ENCODE measurements around the gene RABAC1. TPM values are rescaled to one million over a fixed set of nuclear protein-coding genes. Genes with fewer than 3 reads are reported as not detected.

The RABAC1 gene
- total RNA-seq, 2 experiments from 2014 or later = 96.0 to 102 TPM

GRCh38 chr19:41925208-41926003, 33.7 kb downstream of the RABAC1 start:
- peaks cover 10% of the 10 kb centered on the region for H3K27me3 Mint-ChIP-seq
- Histone ChIP-seq H3K9me3 (ENCODE audit: control insufficient read depth in 1 of 2, insufficient read depth in 1 of 2, low read length in 2 of 2) (no peaks in the 10 kb centered on the region), H3K36me3 (ENCODE audit: insufficient read depth, low read length) (no peaks in the 10 kb centered on the region), H3K4me3 (ENCODE audit: low read length) (no peak overlapping the region), H3K4me1 (ENCODE audit: insufficient read depth, low read length) (peaks cover 42% of the 10 kb centered on the region), H3K27ac (ENCODE audit: low read depth in 1 of 2, low read length in 2 of 2) (no peak overlapping the region), H3K27me3 (ENCODE audit: control insufficient read depth in 1 of 2, insufficient read depth in 2 of 2, low read length in 2 of 2) (peaks cover 0 to 5% of the 10 kb centered on the region in 2 experiments)
- ChIA-PET POLR2A (interaction anchor here (1.2 kb wide), 1 partner anchor 38 kb away, joined by 4 read pairs; no protein-coding TSS in a partner anchor), CTCF (interaction anchor here (1.1 to 1.4 kb wide), 2 partner anchors 52 to 66 kb away, joined by 3 to 5 read pairs; no protein-coding TSS in a partner anchor)
- intact Hi-C loops (cut with DNase I, micrococcal nuclease) = loop anchor here in 1 of 2 experiments (5.0 kb wide), 1 partner anchor 38 kb away; no protein-coding TSS in a partner anchor
- no peak overlapping the region for H3K27ac Mint-ChIP-seq
- ATAC-seq (ENCODE audit: poor library complexity) = no peak
- H3K36me3 Mint-ChIP-seq (ENCODE audit: low read depth) = peaks cover 6% of the 10 kb centered on the region
- no peaks in the 10 kb centered on the region for H3K9me3 Mint-ChIP-seq
- no peak overlapping the region for H3K4me3 Mint-ChIP-seq
- TF ChIP-seq, protein P1, sequence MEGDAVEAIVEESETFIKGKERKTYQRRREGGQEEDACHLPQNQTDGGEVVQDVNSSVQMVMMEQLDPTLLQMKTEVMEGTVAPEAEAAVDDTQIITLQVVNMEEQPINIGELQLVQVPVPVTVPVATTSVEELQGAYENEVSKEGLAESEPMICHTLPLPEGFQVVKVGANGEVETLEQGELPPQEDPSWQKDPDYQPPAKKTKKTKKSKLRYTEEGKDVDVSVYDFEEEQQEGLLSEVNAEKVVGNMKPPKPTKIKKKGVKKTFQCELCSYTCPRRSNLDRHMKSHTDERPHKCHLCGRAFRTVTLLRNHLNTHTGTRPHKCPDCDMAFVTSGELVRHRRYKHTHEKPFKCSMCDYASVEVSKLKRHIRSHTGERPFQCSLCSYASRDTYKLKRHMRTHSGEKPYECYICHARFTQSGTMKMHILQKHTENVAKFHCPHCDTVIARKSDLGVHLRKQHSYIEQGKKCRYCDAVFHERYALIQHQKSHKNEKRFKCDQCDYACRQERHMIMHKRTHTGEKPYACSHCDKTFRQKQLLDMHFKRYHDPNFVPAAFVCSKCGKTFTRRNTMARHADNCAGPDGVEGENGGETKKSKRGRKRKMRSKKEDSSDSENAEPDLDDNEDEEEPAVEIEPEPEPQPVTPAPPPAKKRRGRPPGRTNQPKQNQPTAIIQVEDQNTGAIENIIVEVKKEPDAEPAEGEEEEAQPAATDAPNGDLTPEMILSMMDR (IDR thresholded peaks at IDR 0.05) = no peak
- peaks cover 30% of the 10 kb centered on the region for H3K4me1 Mint-ChIP-seq (ENCODE audit: low read depth)
- DNase-seq = no peak

GRCh38 chr19:41924151-41925145, 34.7 kb downstream of the RABAC1 start:
- DNase-seq (no peak), ATAC-seq (ENCODE audit: poor library complexity) (no peak)
- Mint-ChIP-seq H3K27me3 (peaks cover 10% of the 10 kb centered on the region), H3K36me3 (ENCODE audit: low read depth) (peaks cover 6% of the 10 kb centered on the region), H3K4me3 (peak overlapping the region; percentile 16), H3K27ac (no peak overlapping the region), H3K4me1 (ENCODE audit: low read depth) (peaks cover 20% of the 10 kb centered on the region), H3K9me3 (no peaks in the 10 kb centered on the region)
- ChIA-PET POLR2A (interaction anchor here (1.2 kb wide), 1 partner anchor 37 kb away, joined by 4 read pairs; no protein-coding TSS in a partner anchor), CTCF (interaction anchor here (1.1 to 1.4 kb wide), 2 partner anchors 51 to 65 kb away, joined by 3 to 5 read pairs; no protein-coding TSS in a partner anchor)
- peaks cover 33% of the 10 kb centered on the region for H3K4me1 ChIP-seq (ENCODE audit: insufficient read depth, low read length)
- H3K27ac ChIP-seq (ENCODE audit: low read depth in 1 of 2, low read length in 2 of 2) = no peak overlapping the region
- H3K4me3 ChIP-seq (ENCODE audit: low read length) = no peak overlapping the region
- TF ChIP-seq, protein P1 (IDR thresholded peaks at IDR 0.05) = no peak
- no peaks in the 10 kb centered on the region for H3K9me3 ChIP-seq (ENCODE audit: control insufficient read depth in 1 of 2, insufficient read depth in 1 of 2, low read length in 2 of 2)
- intact Hi-C loops (cut with DNase I, micrococcal nuclease) = loop anchor here in 1 of 2 experiments (5.0 kb wide), 1 partner anchor 37 kb away; no protein-coding TSS in a partner anchor
- no peaks in the 10 kb centered on the region for H3K36me3 ChIP-seq (ENCODE audit: insufficient read depth, low read length)
- peaks cover 0 to 5% of the 10 kb centered on the region in 2 experiments for H3K27me3 ChIP-seq (ENCODE audit: control insufficient read depth in 1 of 2, insufficient read depth in 2 of 2, low read length in 2 of 2)
